ENCODE results near the gene PTPN14. TPM values are rescaled to one million over a fixed set of nuclear protein-coding genes. Genes with fewer than 3 reads are reported as not detected.

The PTPN14 gene
- polyA plus RNA-seq, 1 experiment, result 29.4 TPM

- Histone ChIP-seq H3K36me3 (ENCODE audit: control insufficient read depth, insufficient read depth, low read length) (no peaks in the 10 kb centered on the region), H3K27me3 (ENCODE audit: control insufficient read depth, insufficient read depth, low read length) (no peaks in the 10 kb centered on the region), H3K4me3 (ENCODE audit: low read depth, low read length) (no peak overlapping the region)
- ChIA-PET CTCF (interaction anchor here (1.2 to 1.5 kb wide), 2 partner anchors 243 to 245 kb away, joined by 3 to 5 read pairs; no protein-coding TSS in a partner anchor), POLR2A (interaction anchor here (0.6 kb wide), 1 partner anchor 8 kb away, joined by 4 read pairs; no protein-coding TSS in a partner anchor)
- no peak for DNase-seq (ENCODE audit: low read depth)
- TF ChIP-seq CTCF (IDR thresholded peaks at IDR 0.05; ENCODE audit: insufficient read depth, low read depth, low read length), result no peak
These were observed 23.4 kb upstream of the PTPN14 start for GRCh38 chr1:214574598-214575411.

- Histone ChIP-seq H3K27me3 (ENCODE audit: control insufficient read depth, insufficient read depth, low read length) (no peaks in the 10 kb centered on the region), H3K4me3 (ENCODE audit: low read depth, low read length) (no peak overlapping the region), H3K36me3 (ENCODE audit: control insufficient read depth, insufficient read depth, low read length) (no peaks in the 10 kb centered on the region)
- ChIA-PET POLR2A (no interaction called here), CTCF (interaction anchor here (1.0 to 1.9 kb wide), 4 partner anchors 10 to 244 kb away, joined by 3 to 7 read pairs (median 4); partner anchors contain the start of gene PTPN14)
- no peak for DNase-seq (ENCODE audit: low read depth)
- TF ChIP-seq CTCF (IDR thresholded peaks at IDR 0.05; ENCODE audit: insufficient read depth, low read depth, low read length), result no peak
These were observed 22.2 kb upstream of the PTPN14 start for GRCh38 chr1:214573386-214574318.

- Histone ChIP-seq H3K27me3 (ENCODE audit: control insufficient read depth, insufficient read depth, low read length) (no peaks in the 10 kb centered on the region), H3K4me3 (ENCODE audit: low read depth, low read length) (no peak overlapping the region), H3K36me3 (ENCODE audit: control insufficient read depth, insufficient read depth, low read length) (no peaks in the 10 kb centered on the region)
- no peak for TF ChIP-seq CTCF (IDR thresholded peaks at IDR 0.05; ENCODE audit: insufficient read depth, low read depth, low read length)
- no peak for DNase-seq (ENCODE audit: low read depth)
- CTCF ChIA-PET, result interaction anchor here (0.7 to 1.9 kb wide), 4 partner anchors 12 to 1454 kb away, joined by 3 to 7 read pairs (median 5); no protein-coding TSS in a partner anchor
- POLR2A ChIA-PET, result no interaction called here
These were observed 19.9 kb upstream of the PTPN14 start for GRCh38 chr1:214571281-214571680.

- DNase-seq (ENCODE audit: low read depth), result no peak
- Histone ChIP-seq H3K36me3 (ENCODE audit: control insufficient read depth, insufficient read depth, low read length) (no peaks in the 10 kb centered on the region), H3K4me3 (ENCODE audit: low read depth, low read length) (no peak overlapping the region), H3K27me3 (ENCODE audit: control insufficient read depth, insufficient read depth, low read length) (no peaks in the 10 kb centered on the region)
- CTCF ChIA-PET, result interaction anchor here (0.7 kb wide), 1 partner anchor 1453 kb away, joined by 3 read pairs; no protein-coding TSS in a partner anchor
- POLR2A ChIA-PET, result no interaction called here
- no peak for TF ChIP-seq CTCF (IDR thresholded peaks at IDR 0.05; ENCODE audit: insufficient read depth, low read depth, low read length)
These were observed 19.0 kb upstream of the PTPN14 start for GRCh38 chr1:214570442-214570841.

Measured in BJ (cell line).